ENCODE data around the gene SERPINE1.
A peak's percentile ranks its signal among the peaks of the same experiment; 100 is the strongest.

The SERPINE1 gene

GRCh38 chr7:101159696-101160674, 33.1 kb downstream of the SERPINE1 start:
- DNase-seq: no peak

DNA sequence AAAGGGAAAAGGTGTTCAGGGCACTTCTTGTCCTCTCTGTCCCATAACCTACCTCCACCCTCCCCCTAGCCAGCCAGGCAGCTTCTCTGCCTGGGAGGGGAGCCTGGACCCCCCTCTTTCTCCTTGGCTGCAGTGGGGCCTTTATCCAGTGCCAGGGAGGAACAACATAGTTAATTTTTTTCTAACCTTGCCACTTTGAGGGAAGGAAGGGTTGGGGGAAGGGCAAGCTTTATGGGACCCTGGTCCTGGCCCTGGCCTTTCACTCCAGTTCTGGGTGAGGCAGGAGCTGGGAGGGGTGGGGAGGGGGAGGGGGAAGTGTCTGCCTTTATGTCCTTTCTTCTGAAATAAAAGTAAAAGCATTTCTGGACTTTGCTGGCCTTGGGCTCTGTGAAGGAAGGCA, 34.0 kb downstream of the SERPINE1 start:
- DNase-seq: no peak

GRCh38 chr7:101161692-101162471, 35.0 kb downstream of the SERPINE1 start:
- no peak for DNase-seq

DNA sequence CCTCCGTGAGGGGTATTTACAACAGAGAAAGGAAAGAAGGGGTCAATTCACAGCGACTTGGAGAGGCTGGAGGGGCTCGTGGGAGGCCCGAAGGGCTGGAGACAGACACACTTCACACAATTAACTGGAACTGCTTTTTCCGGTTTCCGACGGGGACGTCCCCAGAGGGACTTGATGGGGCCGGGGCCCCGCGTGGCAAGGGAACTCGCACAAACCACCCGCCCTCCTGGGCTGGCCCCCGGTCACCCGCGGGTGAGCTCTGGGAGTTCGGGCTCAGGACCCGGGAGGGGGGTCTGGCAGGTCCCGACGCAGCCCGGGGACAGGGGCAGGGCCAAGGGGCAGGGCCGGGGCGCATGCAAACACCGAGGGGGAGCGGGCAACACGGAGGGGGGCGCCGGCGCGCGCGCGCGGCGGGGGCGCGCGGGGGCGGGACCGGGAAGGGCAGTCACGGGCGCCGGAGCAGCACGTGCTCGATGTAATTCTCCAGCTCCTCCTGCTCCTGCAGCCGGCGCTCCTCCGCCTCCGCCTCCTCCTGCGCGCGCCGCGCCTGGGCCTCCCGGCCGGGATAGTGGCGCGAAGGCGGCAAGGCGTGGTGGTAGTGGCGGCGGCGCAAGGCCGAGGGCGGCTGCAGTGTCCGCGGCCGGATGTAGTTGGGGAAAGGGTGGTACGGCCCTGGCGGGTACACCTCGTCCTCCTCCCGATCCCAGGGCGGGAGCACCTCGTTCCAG, 35.8 kb downstream of the SERPINE1 start:
- DNase-seq: no peak

DNA sequence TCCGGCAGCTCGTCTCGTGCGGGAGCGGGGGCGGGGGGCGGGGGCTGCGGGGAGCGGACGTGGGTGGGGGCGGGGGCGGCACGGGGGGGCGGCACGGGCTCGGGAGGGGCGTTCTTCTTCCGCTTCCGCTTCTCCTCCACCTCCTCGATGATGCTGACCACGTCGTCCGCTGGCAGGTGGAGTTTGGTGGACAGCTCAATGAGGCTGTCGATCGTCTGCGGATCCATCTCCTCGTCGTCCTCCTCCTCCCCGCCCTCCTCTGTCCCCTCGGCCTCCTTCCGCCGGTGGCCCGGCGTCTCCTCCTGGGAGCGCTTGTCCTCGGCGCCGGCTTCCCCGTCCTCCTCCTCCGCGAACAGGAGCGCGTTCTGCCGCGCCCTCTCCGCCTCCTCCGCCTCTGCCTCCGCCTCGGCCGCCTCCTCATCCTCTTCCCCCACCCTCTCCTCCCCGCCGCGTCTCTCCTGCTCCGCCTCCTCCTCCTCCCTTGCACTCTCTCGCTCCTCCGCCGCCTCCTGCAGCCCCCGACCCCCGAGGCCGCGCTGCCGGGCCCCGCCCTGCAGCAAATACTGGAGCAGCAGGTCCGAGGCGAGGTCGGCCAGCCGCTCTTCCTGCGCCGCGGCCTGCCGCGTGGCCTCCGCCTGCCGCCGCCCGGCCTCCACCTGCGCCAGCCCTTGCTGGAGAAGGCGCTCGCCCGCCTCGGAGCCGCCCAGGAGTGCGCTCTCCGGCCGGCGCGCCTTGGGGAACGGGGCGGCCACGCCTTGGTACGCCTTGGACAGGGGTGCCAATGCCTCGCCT, 36.6 kb downstream of the SERPINE1 start:
- no peak for DNase-seq

GRCh38 chr7:101164071-101164840, 37.4 kb downstream of the SERPINE1 start:
- DNase-seq: no peak

- peak; percentile 83 for DNase-seq
Observed at GRCh38 chr7:101165075-101165957, 38.4 kb downstream of the SERPINE1 start, which contains the start of gene VGF. TSS of gene VGF (minus strand) at chr7:101165569. CDS start at chr7:101164843, 726 bp downstream.

DNA sequence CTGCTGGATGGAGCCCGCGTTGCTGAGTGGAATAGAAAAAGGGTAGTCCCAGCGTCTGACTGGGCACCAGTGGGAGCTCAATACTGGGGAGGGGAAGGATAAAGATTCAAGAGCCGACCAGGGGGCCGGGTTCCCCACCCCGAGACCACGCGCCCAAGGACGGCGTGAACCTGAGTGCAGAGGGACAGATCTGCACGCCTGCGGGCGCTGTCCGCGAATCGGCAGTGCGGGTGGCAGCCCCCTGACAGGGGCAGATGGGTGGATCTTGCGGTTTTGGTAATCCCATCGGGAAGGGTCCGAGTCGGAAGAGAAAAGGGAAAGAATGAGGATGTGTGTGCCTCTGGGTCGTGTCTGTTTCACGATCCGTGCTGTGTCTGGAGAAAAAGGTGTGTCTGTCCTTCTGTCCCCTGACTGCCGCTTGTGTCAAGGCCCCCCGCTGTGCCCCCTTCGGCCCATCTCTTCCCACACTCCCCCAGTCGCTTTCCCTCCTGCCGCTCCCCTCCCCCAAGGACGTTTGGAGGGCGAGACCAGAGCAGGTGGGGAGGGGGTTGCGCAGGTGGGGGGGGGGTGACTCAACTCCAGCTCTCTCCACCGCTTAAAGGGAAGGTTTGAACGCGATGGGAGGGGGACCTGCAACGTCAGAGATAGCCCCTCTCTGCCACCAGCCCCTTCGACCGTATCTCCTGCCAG, 39.2 kb downstream of the SERPINE1 start:
- no peak for DNase-seq

- no peak for DNase-seq
Observed at GRCh38 chr7:101166648-101166908, 39.7 kb downstream of the SERPINE1 start.

DNA sequence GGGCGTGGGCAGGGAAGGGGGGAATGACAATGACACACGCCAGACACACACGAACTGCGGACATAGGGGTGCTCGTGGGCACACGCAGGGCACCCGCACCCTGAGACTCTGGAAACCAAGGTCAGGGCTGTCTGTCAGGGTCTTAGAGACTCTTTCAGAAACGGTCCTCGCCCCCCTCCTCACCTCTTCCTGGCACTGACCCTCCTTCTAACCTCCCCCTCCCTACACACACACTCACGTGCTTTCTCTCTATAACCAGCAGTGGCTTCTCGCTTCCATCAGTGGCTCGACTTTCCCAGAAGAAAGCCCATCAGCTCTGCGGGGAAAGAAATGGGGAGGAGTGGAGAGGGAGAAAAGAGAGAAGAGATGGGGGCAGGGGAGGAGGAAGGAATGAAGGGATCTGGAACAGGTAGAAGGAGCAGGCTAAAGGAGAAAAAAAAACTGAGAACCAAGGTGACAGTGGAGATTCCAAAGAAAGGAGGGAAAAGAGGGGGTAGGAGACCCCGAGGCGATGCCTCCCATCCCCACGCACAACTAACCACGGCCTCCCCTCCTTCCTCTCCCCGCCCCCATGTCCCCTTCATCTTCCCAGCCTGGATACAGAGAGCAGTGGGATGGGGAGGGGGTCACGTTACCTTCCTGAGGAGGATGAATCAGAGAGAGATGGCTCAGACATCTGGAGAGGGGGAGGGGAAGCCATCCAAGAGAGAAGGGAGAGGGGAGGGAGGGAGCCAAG, 40.2 kb downstream of the SERPINE1 start:
- DNase-seq: no peak

GRCh38 chr7:101167645-101168411, 40.9 kb downstream of the SERPINE1 start:
- no peak for DNase-seq

- DNase-seq: no peak
Observed at GRCh38 chr7:101168412-101169049, 41.6 kb downstream of the SERPINE1 start.

DNA sequence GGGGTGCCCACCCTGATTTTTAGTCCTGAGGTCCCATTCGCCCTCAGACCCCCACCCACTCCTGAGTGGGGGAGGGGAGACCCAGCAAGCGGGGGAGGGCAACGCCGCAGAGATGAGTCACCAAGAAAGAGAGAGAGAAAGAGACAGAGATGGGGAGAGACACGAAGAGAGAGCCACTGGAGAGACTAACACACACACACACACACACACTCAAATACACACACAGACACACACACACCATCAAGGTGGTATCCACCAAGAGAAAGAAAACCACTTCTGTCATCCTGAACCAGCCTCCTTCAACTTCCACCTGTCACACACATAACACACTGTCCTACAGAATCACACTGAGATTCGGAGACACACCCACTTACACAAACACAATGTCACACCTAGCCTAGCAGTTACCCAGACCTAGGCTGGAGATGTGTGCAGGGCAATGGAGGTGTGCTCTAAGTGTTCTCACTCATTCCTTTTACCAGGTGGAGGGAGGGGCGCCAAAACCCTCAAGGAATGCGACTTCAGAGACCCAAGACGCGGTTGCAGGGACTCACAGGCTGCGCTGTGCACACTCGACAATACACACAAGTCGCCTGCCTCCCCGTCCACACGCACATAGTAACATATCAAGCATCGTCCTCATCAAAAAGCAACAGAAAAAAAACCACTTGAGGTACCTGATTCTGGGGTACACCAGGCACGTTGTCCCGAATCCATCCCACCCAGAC, 42.4 kb downstream of the SERPINE1 start:
- no peak for DNase-seq

DNA sequence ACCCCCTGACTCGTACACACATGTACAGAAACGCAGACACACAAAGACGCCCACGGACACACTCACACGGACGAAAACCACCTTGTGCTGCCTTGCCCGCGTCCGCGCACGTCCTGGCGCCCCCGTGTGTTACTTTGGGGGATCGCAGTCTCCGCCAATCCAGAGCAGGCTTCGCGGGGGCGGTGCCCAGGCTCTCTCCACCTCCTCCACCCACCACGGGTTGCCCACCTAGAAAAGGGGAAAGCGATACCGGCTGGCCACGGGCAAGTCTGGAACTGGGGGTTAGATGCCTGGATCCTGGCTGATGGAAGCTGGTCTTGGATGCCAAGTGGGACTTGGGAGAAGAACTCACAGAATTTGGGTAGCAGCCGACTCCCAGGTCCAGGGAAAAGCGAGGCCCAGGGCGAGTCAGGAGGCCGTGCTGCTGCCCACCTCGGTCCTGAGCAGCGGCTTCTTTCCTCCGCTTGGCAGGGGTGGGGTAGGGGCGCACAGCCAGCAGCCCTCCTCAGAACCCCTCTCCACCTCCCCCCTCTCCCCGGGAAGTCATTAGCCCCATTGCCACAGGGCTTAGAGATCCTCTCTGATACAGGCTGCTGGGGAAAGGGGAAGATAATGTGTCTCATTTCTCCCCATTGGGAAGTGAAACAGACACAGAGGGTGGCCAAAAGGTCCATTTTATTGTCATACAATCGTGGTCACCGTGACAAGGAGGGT, 43.1 kb downstream of the SERPINE1 start:
- DNase-seq: no peak

- no peak for DNase-seq
Observed at GRCh38 chr7:101170617-101171441, 43.9 kb downstream of the SERPINE1 start.

GRCh38 chr7:101171442-101171837, 44.5 kb downstream of the SERPINE1 start:
- DNase-seq: no peak
